Activated naive CD4-positive, alpha-beta T cell treated with anti-CD3 and anti-CD28 coated beads, Interleukin-2, amount 10 ng/mL, durations not matched to agents 7 days and 5 days (primary cell): ENCODE measurements around the gene CIAPIN1.

Experiments
- CTCF ChIA-PET: fragments of 350-600 bp; sonication (Branson Sonifier 250); formaldehyde crosslinking; loops from one replicate; lab custom pipeline; 2021; ENCODE audit warnings: antibody characterized with exemption; lab: Charles Lee
- DNase-seq: peaks from one replicate; pipeline ENCODE4 v3.0.0-alpha.2; 2020
- H3K27ac Mint-ChIP-seq: one replicate; pipeline ENCODE4 v1.8.0; 2021; ENCODE audit warnings: mild to moderate bottlenecking, moderate library complexity, mixed read lengths
- H3K27me3 Mint-ChIP-seq: one replicate; pipeline ENCODE4 v1.8.0; 2021; ENCODE audit warnings: mild to moderate bottlenecking, mixed read lengths
- H3K36me3 Mint-ChIP-seq: one replicate; pipeline ENCODE4 v1.8.0; 2021; ENCODE audit warnings: mixed read lengths
- H3K4me1 Mint-ChIP-seq: one replicate; pipeline ENCODE4 v1.8.0; 2021; ENCODE audit warnings: mixed read lengths
- H3K4me3 Mint-ChIP-seq: one replicate; pipeline ENCODE4 v1.8.0; 2021; ENCODE audit warnings: mild to moderate bottlenecking, moderate library complexity, mixed read lengths
- H3K9me3 Mint-ChIP-seq: one replicate; pipeline ENCODE4 v1.8.0; 2021; ENCODE audit warnings: mixed read lengths

The CIAPIN1 gene

GRCh38 chr16:57419506-57419905, 27.7 kb downstream of the CIAPIN1 start:
- CTCF ChIA-PET = interaction anchor here (0.7 to 5.3 kb wide), 23 partner anchors 10 to 205 kb away, joined by 3 to 161 read pairs (median 4); partner anchors contain the start of genes CCL17, CIAPIN1 and COQ9
- Mint-ChIP-seq H3K4me3 (no peak overlapping the region), H3K9me3 (no peaks in the 10 kb centered on the region), H3K27me3 (peaks cover 24% of the 10 kb centered on the region), H3K4me1 (peaks cover 23% of the 10 kb centered on the region), H3K27ac (no peak overlapping the region), H3K36me3 (no peaks in the 10 kb centered on the region)
- no peak for DNase-seq

- H3K9me3 Mint-ChIP-seq = no peaks in the 10 kb centered on the region
- H3K4me1 Mint-ChIP-seq = peaks cover 23% of the 10 kb centered on the region
- DNase-seq = no peak
- H3K36me3 Mint-ChIP-seq = no peaks in the 10 kb centered on the region
- H3K27ac Mint-ChIP-seq = no peak overlapping the region
- H3K4me3 Mint-ChIP-seq = no peak overlapping the region
- CTCF ChIA-PET = interaction anchor here (1.1 to 5.3 kb wide), 21 partner anchors 7 to 332 kb away, joined by 3 to 161 read pairs (median 6); partner anchors contain the start of genes ARL2BP, CCL17, CIAPIN1 and COQ9
- peaks cover 30% of the 10 kb centered on the region for H3K27me3 Mint-ChIP-seq
Observed at GRCh38 chr16:57416084-57416483, 31.1 kb downstream of the CIAPIN1 start.

GRCh38 chr16:57413733-57414132, 33.5 kb downstream of the CIAPIN1 start:
- H3K27ac Mint-ChIP-seq = no peak overlapping the region
- peaks cover 26% of the 10 kb centered on the region for H3K27me3 Mint-ChIP-seq
- no peak for DNase-seq
- CTCF ChIA-PET = interaction anchor here (1.1 to 2.1 kb wide), 3 partner anchors 99 to 112 kb away, joined by 3 to 16 read pairs (median 5); no protein-coding TSS in a partner anchor
- H3K9me3 Mint-ChIP-seq = no peaks in the 10 kb centered on the region
- no peaks in the 10 kb centered on the region for H3K36me3 Mint-ChIP-seq
- H3K4me1 Mint-ChIP-seq = peaks cover 14% of the 10 kb centered on the region
- H3K4me3 Mint-ChIP-seq = no peak overlapping the region

- peaks cover 22% of the 10 kb centered on the region for H3K27me3 Mint-ChIP-seq
- CTCF ChIA-PET = interaction anchor here (1.1 to 2.1 kb wide), 4 partner anchors 70 to 112 kb away, joined by 3 to 16 read pairs (median 4); no protein-coding TSS in a partner anchor
- H3K36me3 Mint-ChIP-seq = no peaks in the 10 kb centered on the region
- no peaks in the 10 kb centered on the region for H3K9me3 Mint-ChIP-seq
- H3K27ac Mint-ChIP-seq = no peak overlapping the region
- peaks cover 12% of the 10 kb centered on the region for H3K4me1 Mint-ChIP-seq
- no peak overlapping the region for H3K4me3 Mint-ChIP-seq
- no peak for DNase-seq
Observed at GRCh38 chr16:57413301-57413730, 33.9 kb downstream of the CIAPIN1 start.

GRCh38 chr16:57412584-57412983, 34.6 kb downstream of the CIAPIN1 start:
- CTCF ChIA-PET = interaction anchor here (1.1 to 2.1 kb wide), 3 partner anchors 69 to 111 kb away, joined by 3 to 16 read pairs (median 5); no protein-coding TSS in a partner anchor
- Mint-ChIP-seq H3K4me1 (peaks cover 8% of the 10 kb centered on the region), H3K27ac (no peak overlapping the region), H3K36me3 (no peaks in the 10 kb centered on the region), H3K9me3 (no peaks in the 10 kb centered on the region), H3K27me3 (peaks cover 18% of the 10 kb centered on the region), H3K4me3 (no peak overlapping the region)
- no peak for DNase-seq

- H3K9me3 Mint-ChIP-seq = no peaks in the 10 kb centered on the region
- no peak overlapping the region for H3K27ac Mint-ChIP-seq
- no peaks in the 10 kb centered on the region for H3K4me1 Mint-ChIP-seq
- peaks cover 12% of the 10 kb centered on the region for H3K27me3 Mint-ChIP-seq
- CTCF ChIA-PET = no interaction called here
- no peak overlapping the region for H3K4me3 Mint-ChIP-seq
- H3K36me3 Mint-ChIP-seq = no peaks in the 10 kb centered on the region
- no peak for DNase-seq
Observed at GRCh38 chr16:57411362-57411976, 35.7 kb downstream of the CIAPIN1 start.

GRCh38 chr16:57409870-57410587, 37.2 kb downstream of the CIAPIN1 start:
- Mint-ChIP-seq H3K4me3 (no peak overlapping the region), H3K27me3 (peaks cover 10% of the 10 kb centered on the region), H3K36me3 (no peaks in the 10 kb centered on the region), H3K27ac (no peak overlapping the region), H3K4me1 (no peaks in the 10 kb centered on the region), H3K9me3 (no peaks in the 10 kb centered on the region)
- DNase-seq = no peak
- CTCF ChIA-PET = interaction anchor here (1.3 to 1.5 kb wide), 2 partner anchors 9 to 110 kb away, joined by 5 read pairs; no protein-coding TSS in a partner anchor

GRCh38 chr16:57409065-57409464, 38.1 kb downstream of the CIAPIN1 start:
- peaks cover 17% of the 10 kb centered on the region for H3K27me3 Mint-ChIP-seq
- CTCF ChIA-PET = interaction anchor here (1.3 to 1.5 kb wide), 3 partner anchors 8 to 109 kb away, joined by 5 read pairs; no protein-coding TSS in a partner anchor
- no peaks in the 10 kb centered on the region for H3K4me1 Mint-ChIP-seq
- H3K27ac Mint-ChIP-seq = no peak overlapping the region
- H3K9me3 Mint-ChIP-seq = no peaks in the 10 kb centered on the region
- DNase-seq = no peak
- no peaks in the 10 kb centered on the region for H3K36me3 Mint-ChIP-seq
- no peak overlapping the region for H3K4me3 Mint-ChIP-seq

- Mint-ChIP-seq H3K36me3 (no peaks in the 10 kb centered on the region), H3K4me1 (no peaks in the 10 kb centered on the region), H3K27ac (no peak overlapping the region), H3K4me3 (no peak overlapping the region), H3K27me3 (peaks cover 16% of the 10 kb centered on the region), H3K9me3 (no peaks in the 10 kb centered on the region)
- CTCF ChIA-PET = no interaction called here
- DNase-seq = no peak
Observed at GRCh38 chr16:57407521-57408353, 39.4 kb downstream of the CIAPIN1 start.

GRCh38 chr16:57406881-57407280, 40.3 kb downstream of the CIAPIN1 start:
- no peak for DNase-seq
- Mint-ChIP-seq H3K4me1 (no peaks in the 10 kb centered on the region), H3K4me3 (no peak overlapping the region), H3K36me3 (no peaks in the 10 kb centered on the region), H3K27ac (no peak overlapping the region), H3K9me3 (no peaks in the 10 kb centered on the region), H3K27me3 (peaks cover 21% of the 10 kb centered on the region)
- CTCF ChIA-PET = no interaction called here

GRCh38 chr16:57405097-57405496, 42.1 kb downstream of the CIAPIN1 start:
- no peak for DNase-seq
- peaks cover 25% of the 10 kb centered on the region for H3K27me3 Mint-ChIP-seq
- H3K9me3 Mint-ChIP-seq = no peaks in the 10 kb centered on the region
- CTCF ChIA-PET = interaction anchor here (1.1 to 3.1 kb wide), 3 partner anchors 12 to 104 kb away, joined by 3 to 17 read pairs (median 5); no protein-coding TSS in a partner anchor
- H3K4me3 Mint-ChIP-seq = no peak overlapping the region
- no peak overlapping the region for H3K27ac Mint-ChIP-seq
- H3K36me3 Mint-ChIP-seq = no peaks in the 10 kb centered on the region
- H3K4me1 Mint-ChIP-seq = no peaks in the 10 kb centered on the region

- Mint-ChIP-seq H3K9me3 (no peaks in the 10 kb centered on the region), H3K27ac (no peak within 1 kb of the TSS), H3K4me1 (no peaks in the 10 kb centered on the region), H3K27me3 (peaks cover 25% of the 10 kb centered on the region), H3K36me3 (no peaks in the 10 kb centered on the region), H3K4me3 (no peak within 1 kb of the TSS)
- no peak for DNase-seq
- CTCF ChIA-PET = interaction anchor here (1.1 to 3.1 kb wide), 3 partner anchors 13 to 103 kb away, joined by 3 to 17 read pairs (median 5); no protein-coding TSS in a partner anchor
Observed at GRCh38 chr16:57403965-57404817, 43.0 kb downstream of the CIAPIN1 start, which contains the start of gene CCL17. Gene CCL17, plus strand, starts transcription at chr16:57404767. Its CDS starts 9,166 bp downstream, at chr16:57413933.
